HEK293T (cell line): ENCODE data around the gene LSR.

Experiments used
- BHLHE40 ChIP-seq: fragments of 450-650 bp; IDR thresholded peaks from 2 replicates; pipeline ENCODE4 v1.6.1; 2016; ENCODE audit warnings: mild to moderate bottlenecking, moderate library complexity, borderline replicate concordance
- ELF4 ChIP-seq: fragments of 450-650 bp; IDR thresholded peaks from 2 replicates; pipeline ENCODE4 v1.6.1; 2017; ENCODE audit warnings: antibody characterized with exemption
- FOXK2 ChIP-seq: fragments of 450-650 bp; IDR thresholded peaks from 2 replicates; pipeline ENCODE4 v1.6.1; 2016; ENCODE audit warnings: mild to moderate bottlenecking
- FOXM1 ChIP-seq: fragments of 450-650 bp; IDR thresholded peaks from 2 replicates; pipeline ENCODE4 v1.6.1; 2017; ENCODE audit warnings: mild to moderate bottlenecking, borderline replicate concordance
- LEF1 ChIP-seq: fragments of 450-650 bp; IDR thresholded peaks from 2 replicates; pipeline ENCODE4 v1.6.1; 2017; ENCODE audit warnings: mild to moderate bottlenecking, borderline replicate concordance
- NFRKB ChIP-seq: fragments of 450-650 bp; IDR thresholded peaks from 2 replicates; pipeline ENCODE4 v1.6.1; 2016; ENCODE audit warnings: mild to moderate bottlenecking, moderate library complexity
- PKNOX1 ChIP-seq: fragments of 450-650 bp; IDR thresholded peaks from 2 replicates; pipeline ENCODE4 v1.6.1; 2016
- SP1 ChIP-seq: fragments of 450-650 bp; IDR thresholded peaks from 2 replicates; pipeline ENCODE4 v1.6.1; 2017
- SUZ12 ChIP-seq: fragments of 450-650 bp; IDR thresholded peaks from 2 replicates; pipeline ENCODE4 v1.6.1; 2016; ENCODE audit warnings: mild to moderate bottlenecking
- TARDBP ChIP-seq: fragments of 450-650 bp; IDR thresholded peaks from 2 replicates; pipeline ENCODE4 v1.6.1; 2016

DNA sequence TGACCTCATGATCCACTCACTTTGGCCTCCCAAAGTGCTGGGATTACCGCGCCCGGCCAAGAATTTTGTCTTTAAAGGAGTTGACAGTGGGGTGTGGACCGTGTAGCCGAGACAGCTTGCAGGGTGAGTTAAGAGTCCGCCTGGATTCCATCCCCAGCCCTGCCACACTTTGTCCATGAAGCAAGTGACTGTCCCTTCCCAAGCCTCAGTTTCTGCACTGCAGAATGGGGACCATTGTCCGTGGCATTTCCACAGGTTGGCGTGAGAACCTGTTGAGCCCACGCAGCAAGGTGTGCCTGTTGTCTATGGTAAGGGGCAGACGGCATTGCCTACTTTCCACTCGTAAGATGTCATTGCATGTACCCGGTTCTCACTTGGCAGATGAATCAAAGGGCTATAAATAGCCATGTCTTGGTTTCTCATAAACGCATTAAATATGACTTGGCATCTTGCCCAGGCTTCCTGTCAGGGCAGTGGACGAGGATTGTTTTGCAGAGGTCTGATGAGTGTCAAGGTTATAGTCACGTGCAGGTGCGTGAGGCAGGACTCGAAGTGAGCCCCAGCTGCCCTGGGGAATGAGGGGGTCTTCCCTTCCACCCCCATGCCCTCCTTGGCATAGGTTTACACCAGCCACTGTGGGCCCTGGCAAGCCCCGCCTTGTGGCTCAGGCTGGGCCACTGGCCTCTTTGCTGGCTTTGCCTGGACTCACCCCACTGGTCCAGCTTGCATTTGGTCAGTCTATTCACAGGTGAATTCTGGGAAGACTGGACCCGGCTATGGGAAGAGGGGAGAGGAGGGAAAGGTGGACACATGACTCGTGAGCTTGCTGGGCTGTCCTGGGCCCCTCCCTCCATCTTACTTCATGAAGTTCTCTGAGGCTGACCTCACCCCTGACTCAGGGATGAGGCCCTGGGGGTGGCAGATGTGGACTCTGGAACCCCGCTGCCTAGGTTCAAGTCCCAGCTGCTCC, 34.9 kb upstream of the LSR start:
- TF ChIP-seq FOXM1 = no peak
- TF ChIP-seq ELF4 = no peak
- no peak for TF ChIP-seq SP1
- no peak for TF ChIP-seq FOXK2
- TF ChIP-seq SUZ12 = no peak
- TF ChIP-seq TARDBP = no peak
- TF ChIP-seq LEF1 = no peak
- peak; percentile 5; the same call in 1 of the 2 replicates for TF ChIP-seq PKNOX1
- no peak for TF ChIP-seq BHLHE40
- no peak for TF ChIP-seq NFRKB
